CD4-positive, alpha-beta T cell treated with Interleukin-21 for 1 hour (primary cell): ENCODE data around the gene SAMD15.
"Not testable (repeated sequence)": the region's sequence is repeated elsewhere in the genome, so short reads cannot be mapped to it uniquely, and the experiment has no call there.

Source experiments
- DNase-seq: peaks from one replicate; pipeline ENCODE4 v3.0.0-alpha.2; 2020

Gene SAMD15

GRCh38 chr14:77375973-77376770 is 1.0 kb upstream of the SAMD15 start:
- DNase-seq: no peak

GRCh38 chr14:77377502-77377844 is 294 bp downstream of the SAMD15 start:
- no peak for DNase-seq

- no peak for DNase-seq
Measured at GRCh38 chr14:77378701-77379100, 1.5 kb downstream of the SAMD15 start.

GRCh38 chr14:77390188-77390587 is 13.0 kb downstream of the SAMD15 start:
- DNase-seq: no peak

GRCh38 chr14:77400216-77400615 is 23.0 kb downstream of the SAMD15 start:
- no peak for DNase-seq

GRCh38 chr14:77403768-77404167 is 26.6 kb downstream of the SAMD15 start:
- no peak for DNase-seq

- no peak for DNase-seq
Measured at GRCh38 chr14:77406086-77406485, 28.9 kb downstream of the SAMD15 start.

- DNase-seq: no peak
Measured at GRCh38 chr14:77406718-77407117, 29.5 kb downstream of the SAMD15 start.

- no peak for DNase-seq
Measured at GRCh38 chr14:77407158-77407557, 30.0 kb downstream of the SAMD15 start.

- DNase-seq: no peak
Measured at GRCh38 chr14:77409131-77409533, 32.0 kb downstream of the SAMD15 start.

- DNase-seq: not testable (repeated sequence)
Measured at GRCh38 chr14:77415403-77416030, 38.3 kb downstream of the SAMD15 start.

GRCh38 chr14:77416098-77416497 is 38.9 kb downstream of the SAMD15 start:
- not testable (repeated sequence) for DNase-seq

- DNase-seq: no peak
Measured at GRCh38 chr14:77416836-77417235, 39.7 kb downstream of the SAMD15 start.

GRCh38 chr14:77421201-77421600 is 44.0 kb downstream of the SAMD15 start:
- no peak for DNase-seq

- DNase-seq: no peak
Measured at GRCh38 chr14:77423423-77423822, 46.2 kb downstream of the SAMD15 start, which contains the start of gene NOXRED1. TSS of gene NOXRED1 (minus strand) at chr14:77423523. CDS start at chr14:77422889, 634 bp downstream.

GRCh38 chr14:77424862-77425261 is 47.7 kb downstream of the SAMD15 start:
- DNase-seq: no peak

GRCh38 chr14:77426396-77426795 is 49.2 kb downstream of the SAMD15 start:
- DNase-seq: no peak

- no peak for DNase-seq
Measured at GRCh38 chr14:77436042-77436441, 58.9 kb downstream of the SAMD15 start.

- no peak for DNase-seq
Measured at GRCh38 chr14:77438596-77438995, 61.4 kb downstream of the SAMD15 start.

GRCh38 chr14:77439861-77440260 is 62.7 kb downstream of the SAMD15 start:
- DNase-seq: no peak
